ENCODE results near the gene MOB2.

DNA sequence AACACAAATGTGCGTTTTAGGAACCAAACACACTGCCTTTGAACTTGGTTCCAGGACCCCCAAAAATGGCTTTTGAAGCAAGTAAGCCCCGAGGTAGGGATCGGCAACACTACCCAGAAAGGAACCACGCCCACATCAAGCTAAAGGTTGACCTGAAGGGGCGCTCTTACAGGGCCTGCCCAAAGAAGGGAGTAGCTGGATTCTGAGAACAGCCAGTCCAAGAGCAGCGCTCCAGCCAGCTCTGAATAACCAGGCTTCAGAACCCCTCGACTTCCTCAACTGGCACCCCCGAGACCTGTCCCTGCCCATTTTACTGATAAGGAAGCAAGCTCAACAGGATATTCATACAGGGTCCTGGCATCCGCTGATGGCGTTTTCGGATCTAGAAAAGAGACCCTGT, 18.9 kb upstream of the MOB2 start:
- TF ChIP-seq POLR2AphosphoS5 (IDR thresholded peaks at IDR 0.05; ENCODE audit: low read depth, low read length) = no peak
- no peak for TF ChIP-seq SIN3A (IDR thresholded peaks at IDR 0.05; ENCODE audit: borderline replicate concordance, insufficient read depth, low read length)
- TF ChIP-seq TAF1 (IDR thresholded peaks at IDR 0.05; ENCODE audit: borderline replicate concordance, insufficient read depth, low read length) = no peak
- no peak for TF ChIP-seq REST (IDR thresholded peaks at IDR 0.05; ENCODE audit: insufficient read depth in 1 of 2, low read depth in 2 of 2, low read length in 2 of 2)

Measured in PFSK-1 (cell line).